HEK293 (cell line): ENCODE results near the gene ADH4.

Experiments
- CTCF ChIP-seq: fragments of 450-650 bp; formaldehyde crosslinking; IDR thresholded peaks from 2 replicates; pipeline ENCODE4 v1.5.1; 2016; ENCODE audit warnings: missing biosample characterization, missing genetic modification characterization
- OVOL3 ChIP-seq: fragments of 450-650 bp; formaldehyde crosslinking; IDR thresholded peaks from 2 replicates; pipeline ENCODE4 v1.5.1; 2016; ENCODE audit warnings: missing biosample characterization, missing genetic modification characterization
- ZBTB20 ChIP-seq: fragments of 450-650 bp; formaldehyde crosslinking; IDR thresholded peaks from 2 replicates; pipeline ENCODE4 v1.5.1; 2016; ENCODE audit warnings: missing biosample characterization, missing genetic modification characterization
- ZNF24 ChIP-seq: fragments of 450-650 bp; formaldehyde crosslinking; IDR thresholded peaks from 2 replicates; pipeline ENCODE4 v1.5.1; 2016; ENCODE audit warnings: missing biosample characterization, missing genetic modification characterization
- ZNF48 ChIP-seq: fragments of 450-650 bp; formaldehyde crosslinking; IDR thresholded peaks from 2 replicates; pipeline ENCODE4 v1.5.1; 2016; ENCODE audit warnings: missing biosample characterization, missing genetic modification characterization
- ZSCAN30 ChIP-seq: fragments of 450-650 bp; IDR thresholded peaks from 2 replicates; pipeline ENCODE4 v1.5.1; 2018; ENCODE audit warnings: missing biosample characterization, mild to moderate bottlenecking, missing genetic modification characterization, moderate library complexity

- TF ChIP-seq ZNF24 (tag by site-specific recombination) (no peak), OVOL3 (tag by site-specific recombination) (no peak), CTCF (tag by site-specific recombination) (no peak), ZBTB20 (tag by site-specific recombination) (no peak), ZNF48 (no peak), ZSCAN30 (tag by site-specific recombination) (no peak)
Measured at GRCh38 chr4:99179626-99180025, 35.5 kb upstream of the ADH4 start.
